Suprapubic skin (tissue), 4 donors: ENCODE results near the gene PLA2G1B. TPM values are rescaled to one million over a fixed set of nuclear protein-coding genes. Genes with fewer than 3 reads are reported as not detected.
"Not testable (repeated sequence)": the region's sequence is repeated elsewhere in the genome, so short reads cannot be mapped to it uniquely, and the experiment has no call there.

ENCODE experiments used
- DNase-seq, 2 donors: peaks; one replicate each; pipeline ENCODE4 v3.0.0-alpha.2; 2019; ENCODE audit warnings: low spot score in 2 of 2
- H3K27ac ChIP-seq: fragments of 200-600 bp; sonication (generic); one replicate; pipeline ENCODE4 v1.5.1; 2019
- H3K27me3 ChIP-seq: fragments of 200-600 bp; sonication (generic); one replicate; pipeline ENCODE4 v1.5.1; 2019
- H3K36me3 ChIP-seq: fragments of 200-600 bp; sonication (generic); one replicate; pipeline ENCODE4 v1.5.1; 2019
- H3K4me1 ChIP-seq: fragments of 200-600 bp; sonication (generic); one replicate; pipeline ENCODE4 v1.5.1; 2019
- H3K4me3 ChIP-seq: fragments of 200-600 bp; sonication (generic); one replicate; pipeline ENCODE4 v1.5.1; 2019; ENCODE audit warnings: mild to moderate bottlenecking
- H3K9me3 ChIP-seq: fragments of 200-600 bp; sonication (generic); one replicate; pipeline ENCODE4 v1.5.1; 2019
- CTCF ChIP-seq, 2 donors: fragments of 200-600 bp in 1 of 2; fragments of 450-650 bp in 1 of 2; sonication (generic) in 1 of 2; IDR thresholded peaks; one replicate each; pipeline ENCODE4 v1.5.1; 2016 to 2019; ENCODE audit warnings: antibody characterized with exemption in 2 of 2, mild to moderate bottlenecking in 1 of 2, moderate library complexity in 1 of 2
- EP300 ChIP-seq: sonication (generic); formaldehyde crosslinking; IDR thresholded peaks from one replicate; pipeline ENCODE4 v1.6.1; 2017; ENCODE audit warnings: antibody characterized with exemption
- POLR2A ChIP-seq, 2 donors: fragments of 450-650 bp; IDR thresholded peaks; one replicate each; pipeline ENCODE4 v1.6.1; 2017; ENCODE audit warnings: antibody characterized with exemption in 2 of 2, mild to moderate bottlenecking in 2 of 2, moderate library complexity in 2 of 2
- POLR2AphosphoS5 ChIP-seq, 3 donors: sonication (generic); formaldehyde crosslinking; IDR thresholded peaks; one replicate each; pipeline ENCODE4 v1.6.1; 2017; ENCODE audit warnings: antibody characterized with exemption in 3 of 3
- WGBS: methylation state at CpG from one replicate; pipeline ENCODE4 v1.1.5; 2018; 5-methylcytosine and 5-hydroxymethylcytosine counted together
- total RNA-seq, 4 donors: library from RNA; depleted of rRNA; stranded (reverse); fragments of >200 nt; gene quantifications; one replicate each; pipeline ENCODE4 v1.1.0, GENCODE V29; 2016

Gene PLA2G1B
- total RNA-seq, 4 donors from 2014 or later = not detected

DNA sequence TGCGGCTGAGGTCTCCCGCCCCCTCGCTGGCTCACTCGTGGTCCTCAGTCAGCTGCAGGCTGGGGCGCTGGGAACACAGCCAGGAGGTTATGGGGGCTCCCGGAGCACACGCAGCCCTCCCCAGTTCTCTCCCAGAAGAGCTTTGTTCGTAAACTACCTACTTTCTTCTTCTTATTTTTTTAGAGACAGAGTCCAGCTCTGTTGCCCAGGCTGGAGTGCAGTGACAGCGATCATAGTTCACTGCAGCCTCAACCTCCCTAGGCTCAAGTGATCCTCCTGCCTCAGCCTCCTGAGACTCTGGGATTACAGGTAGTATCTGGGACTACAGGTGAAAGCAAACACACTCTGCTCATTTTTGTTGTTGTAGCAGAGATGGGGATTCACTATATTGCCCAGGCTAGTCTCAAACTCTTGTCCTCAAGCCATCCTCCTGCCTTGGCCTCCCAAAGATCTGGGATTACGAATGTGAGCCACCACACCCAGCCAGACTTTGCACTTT, 15.5 kb upstream of the PLA2G1B start:
- Histone ChIP-seq H3K9me3 (no peaks in the 10 kb centered on the region), H3K36me3 (no peaks in the 10 kb centered on the region), H3K4me1 (no peaks in the 10 kb centered on the region), H3K27me3 (peaks cover 7% of the 10 kb centered on the region), H3K27ac (no peak overlapping the region), H3K4me3 (no peak overlapping the region)
- no peak for DNase-seq
- WGBS = 70% methylated on average over 10 of the region's 10 CpGs
- TF ChIP-seq EP300 (no peak), POLR2A (IDR thresholded peaks at IDR 0.05) (no peak), CTCF (IDR thresholded peaks at IDR 0.05) (no peak), POLR2AphosphoS5 (IDR thresholded peaks at IDR 0.05) (no peak)

DNA sequence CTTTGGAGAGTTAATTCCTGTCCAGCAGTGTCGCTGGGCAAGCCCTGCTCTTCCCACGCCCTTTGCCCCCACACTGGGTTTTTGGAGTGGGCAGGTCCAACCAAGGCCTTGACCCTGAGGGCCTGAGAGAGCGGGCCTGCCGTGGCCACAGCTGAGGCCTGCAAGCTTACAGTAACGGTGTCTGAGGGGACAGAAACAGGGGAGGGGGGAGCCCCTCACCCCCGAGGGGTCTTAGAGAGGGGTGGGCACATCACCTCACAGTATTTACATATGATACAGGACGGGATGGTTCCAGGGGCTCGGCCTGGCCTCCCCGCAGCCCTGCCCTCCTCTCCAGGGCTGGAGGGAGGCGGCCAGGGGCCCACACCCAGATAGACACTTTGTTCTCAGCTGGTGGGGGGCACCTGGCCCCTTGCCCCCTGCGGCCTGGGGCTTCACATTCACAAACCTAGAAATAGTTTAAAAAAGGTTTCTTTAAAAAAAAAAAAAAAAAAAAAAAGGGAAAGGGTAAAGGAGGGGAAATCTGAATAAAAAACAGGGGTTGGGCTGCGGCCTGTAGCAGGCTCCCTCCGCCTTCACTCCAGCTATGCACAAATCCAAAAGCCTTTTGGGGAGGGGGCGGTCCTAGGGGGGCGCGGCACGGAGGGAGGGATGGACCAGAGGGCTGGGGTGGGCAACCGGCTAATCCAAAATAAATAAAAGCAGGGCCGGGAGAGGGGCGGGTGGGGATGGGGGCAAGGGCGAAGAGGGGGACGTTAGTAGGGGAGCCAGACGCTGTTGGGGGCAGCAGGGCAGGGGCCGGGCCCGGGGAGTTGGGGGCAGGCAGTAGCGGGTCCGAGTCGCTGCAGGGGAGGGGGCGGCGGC, 14.8 kb upstream of the PLA2G1B start:
- Histone ChIP-seq H3K27me3 (peaks cover 2% of the 10 kb centered on the region), H3K27ac (no peak overlapping the region), H3K36me3 (no peaks in the 10 kb centered on the region), H3K9me3 (no peaks in the 10 kb centered on the region), H3K4me1 (no peaks in the 10 kb centered on the region), H3K4me3 (no peak overlapping the region)
- TF ChIP-seq EP300 (no peak), POLR2A (IDR thresholded peaks at IDR 0.05) (no peak)
- 68% methylated on average over 27 of the region's 30 CpGs for WGBS
- DNase-seq = no peak

DNA sequence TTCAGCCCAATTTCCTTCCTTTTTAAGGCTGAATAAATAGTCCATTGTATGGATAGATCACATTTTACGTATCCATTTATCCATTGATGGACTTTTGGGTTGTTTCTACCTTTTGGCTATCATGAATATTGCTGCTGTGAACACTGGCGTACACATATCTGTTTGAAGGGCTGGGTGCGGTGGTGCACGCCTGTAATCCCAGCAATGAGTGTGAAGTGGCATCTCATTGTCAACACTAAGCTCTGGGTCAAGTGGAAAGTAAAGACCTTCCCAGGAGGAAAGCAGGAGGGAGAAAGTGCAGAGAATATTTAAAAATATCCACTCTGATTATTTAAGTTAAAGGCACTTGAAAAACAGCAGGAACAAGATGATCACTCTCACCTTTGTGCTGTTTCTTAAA, 11.7 kb upstream of the PLA2G1B start:
- Histone ChIP-seq H3K4me3 (no peak overlapping the region), H3K36me3 (no peaks in the 10 kb centered on the region), H3K27ac (no peak overlapping the region), H3K9me3 (no peaks in the 10 kb centered on the region), H3K4me1 (no peaks in the 10 kb centered on the region), H3K27me3 (no peaks in the 10 kb centered on the region)
- 95% methylated on average over 4 of the region's 4 CpGs for WGBS
- TF ChIP-seq POLR2A (IDR thresholded peaks at IDR 0.05) = no peak
- DNase-seq = no peak

DNA sequence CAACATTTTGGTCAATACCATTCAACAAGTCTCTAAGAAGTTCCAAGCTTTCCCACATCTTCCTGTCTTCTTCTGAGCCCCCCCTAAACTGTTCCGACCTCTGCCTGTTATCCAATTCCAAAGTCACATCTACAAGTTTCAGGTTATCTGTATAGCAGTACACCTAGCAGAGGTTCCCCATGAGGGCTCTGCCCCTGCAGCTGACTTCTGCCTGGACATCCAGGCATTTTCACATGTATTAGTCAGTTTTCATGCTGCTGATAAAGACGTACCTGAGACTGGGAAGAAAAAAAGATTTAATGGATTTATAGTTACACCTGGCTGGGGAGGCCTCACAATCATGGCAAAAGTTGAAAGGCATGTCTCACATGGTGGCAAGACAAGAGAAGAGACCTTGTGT, 10.2 kb upstream of the PLA2G1B start:
- Histone ChIP-seq H3K4me1 (no peaks in the 10 kb centered on the region), H3K36me3 (no peaks in the 10 kb centered on the region), H3K4me3 (no peak overlapping the region), H3K27me3 (no peaks in the 10 kb centered on the region), H3K27ac (no peak overlapping the region), H3K9me3 (no peaks in the 10 kb centered on the region)
- DNase-seq = no peak
- TF ChIP-seq POLR2A (IDR thresholded peaks at IDR 0.05) (no peak), CTCF (IDR thresholded peaks at IDR 0.05) (no peak), POLR2AphosphoS5 (IDR thresholded peaks at IDR 0.05) (no peak), EP300 (no peak)
- 83% methylated on average over 2 of the region's 2 CpGs for WGBS

- not testable (repeated sequence) for H3K27me3 ChIP-seq, H3K27ac ChIP-seq, DNase-seq, H3K4me3 ChIP-seq, H3K4me1 ChIP-seq, H3K36me3 ChIP-seq, H3K9me3 ChIP-seq
- WGBS = 89% methylated on average over 2 of the region's 2 CpGs
Observed at GRCh38 chr12:120336392-120336791, 8.8 kb upstream of the PLA2G1B start.

DNA sequence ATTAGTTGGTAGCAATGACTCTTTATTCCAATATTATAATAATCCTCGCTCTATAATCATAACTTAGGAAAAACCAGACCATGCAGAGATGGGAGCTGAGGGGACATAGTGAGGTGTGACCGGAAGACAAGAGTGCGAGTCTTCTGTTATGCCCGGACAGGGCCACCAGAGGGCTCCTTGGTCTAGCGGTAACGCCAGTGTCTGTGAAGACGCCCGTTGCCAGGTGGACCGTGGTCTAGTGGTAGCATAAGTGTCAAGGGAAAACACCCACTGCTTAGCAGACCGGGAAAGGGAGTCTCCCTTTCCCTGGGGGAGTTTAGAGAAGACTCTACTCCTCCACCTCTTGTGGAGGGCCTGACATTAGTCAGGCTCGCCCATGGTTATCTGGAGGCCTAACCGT, 7.9 kb upstream of the PLA2G1B start:
- not testable (repeated sequence) for H3K4me1 ChIP-seq, H3K27me3 ChIP-seq, H3K27ac ChIP-seq, H3K36me3 ChIP-seq, H3K9me3 ChIP-seq, H3K4me3 ChIP-seq, DNase-seq
- peak; percentile 23 to 66 for TF ChIP-seq CTCF (IDR thresholded peaks at IDR 0.05)
- WGBS = 18% methylated on average over 12 of the region's 12 CpGs

GRCh38 chr12:120332523-120332922, 4.9 kb upstream of the PLA2G1B start:
- 89% methylated on average over 6 of the region's 7 CpGs for WGBS
- no peak overlapping the region for H3K4me3 ChIP-seq
- H3K27ac ChIP-seq = no peak overlapping the region
- H3K9me3 ChIP-seq = no peaks in the 10 kb centered on the region
- DNase-seq = no peak
- no peaks in the 10 kb centered on the region for H3K36me3 ChIP-seq
- no peaks in the 10 kb centered on the region for H3K4me1 ChIP-seq
- no peaks in the 10 kb centered on the region for H3K27me3 ChIP-seq
- TF ChIP-seq POLR2A (IDR thresholded peaks at IDR 0.05) (no peak), POLR2AphosphoS5 (IDR thresholded peaks at IDR 0.05) (no peak), CTCF (IDR thresholded peaks at IDR 0.05) (no peak), EP300 (no peak)
